GM21390 (cell line): ENCODE results near the gene PTPN14.

Experiments
- ATAC-seq: cut with Tn5 transposase; IDR thresholded peaks from one replicate; pipeline ENCODE4 v1.9.1; 2021; ENCODE audit not compliant: unreplicated experiment

The PTPN14 gene

GRCh38 chr1:214318956-214319736, 232.3 kb downstream of the PTPN14 start:
- ATAC-seq, result no peak

GRCh38 chr1:214318356-214318755, 233.0 kb downstream of the PTPN14 start:
- ATAC-seq, result no peak

- no peak for ATAC-seq
These were observed 233.7 kb downstream of the PTPN14 start for GRCh38 chr1:214317734-214318133.

- no peak for ATAC-seq
These were observed 234.1 kb downstream of the PTPN14 start for GRCh38 chr1:214317300-214317699.

- no peak for ATAC-seq
These were observed 234.8 kb downstream of the PTPN14 start for GRCh38 chr1:214316593-214316992.

GRCh38 chr1:214314178-214314843, 237.1 kb downstream of the PTPN14 start:
- no peak for ATAC-seq

- ATAC-seq, result no peak
These were observed 238.8 kb downstream of the PTPN14 start for GRCh38 chr1:214312530-214313051.

GRCh38 chr1:214310777-214311690, 240.4 kb downstream of the PTPN14 start:
- no peak for ATAC-seq

- ATAC-seq, result peak; percentile 68
These were observed 241.4 kb downstream of the PTPN14 start for GRCh38 chr1:214310010-214310409.

GRCh38 chr1:214306269-214306668, 245.1 kb downstream of the PTPN14 start:
- ATAC-seq, result no peak

GRCh38 chr1:214305164-214305751, 246.1 kb downstream of the PTPN14 start:
- no peak for ATAC-seq

- ATAC-seq, result no peak
These were observed 248.1 kb downstream of the PTPN14 start for GRCh38 chr1:214303141-214303930.

- ATAC-seq, result no peak
These were observed 249.9 kb downstream of the PTPN14 start for GRCh38 chr1:214301526-214301925.

GRCh38 chr1:214300149-214300780, 251.1 kb downstream of the PTPN14 start:
- ATAC-seq, result no peak
